ENCODE measurements around the gene PPP1R9A.

The PPP1R9A gene

GRCh38 chr7:95303013-95303905 is 395.9 kb downstream of the PPP1R9A start:
- DNase-seq = no peak

GRCh38 chr7:95304990-95305389 is 397.6 kb downstream of the PPP1R9A start:
- TF ChIP-seq CTCF (IDR thresholded peaks at IDR 0.05; ENCODE audit: borderline replicate concordance, extremely low read depth, low read length, poor library complexity, severe bottlenecking) (no peak), EZH2 (IDR thresholded peaks at IDR 0.05; ENCODE audit: borderline replicate concordance, low read depth, low read length, severe bottlenecking) (no peak)
- ATAC-seq (ENCODE audit: insufficient read depth, low read depth) (no peak), DNase-seq (no peak)
- Histone ChIP-seq H3K4me3 (ENCODE audit: low read depth in 1 of 2, low read length in 2 of 2) (no peak overlapping the region), H4K20me1 (ENCODE audit: insufficient read depth, low read length) (no peaks in the 10 kb centered on the region), H2AFZ (ENCODE audit: low read depth, low read length) (no peak overlapping the region), H3K4me1 (ENCODE audit: insufficient read depth, low read length) (no peaks in the 10 kb centered on the region), H3K27ac (ENCODE audit: low read length) (no peak overlapping the region), H3K79me2 (ENCODE audit: insufficient read depth, low read length) (no peaks in the 10 kb centered on the region), H3K36me3 (ENCODE audit: insufficient read depth, low read length) (no peaks in the 10 kb centered on the region), H3K27me3 (ENCODE audit: insufficient read depth, low read length, poor library complexity) (no peaks in the 10 kb centered on the region), H3K9ac (ENCODE audit: low read depth, low read length) (no peak overlapping the region), H3K4me2 (ENCODE audit: insufficient read depth, low read length) (no peak overlapping the region), H3K9me3 (ENCODE audit: insufficient read depth, low read length, severe bottlenecking) (no peaks in the 10 kb centered on the region)

More at GRCh38 chr7:95303013-95303905, 395.9 kb downstream of the PPP1R9A start:
- H4K20me1 ChIP-seq (ENCODE audit: insufficient read depth, low read length) = no peaks in the 10 kb centered on the region
- no peaks in the 10 kb centered on the region for H3K27me3 ChIP-seq (ENCODE audit: insufficient read depth, low read length, poor library complexity)
- H3K27ac ChIP-seq (ENCODE audit: low read length) = no peak overlapping the region
- H3K79me2 ChIP-seq (ENCODE audit: insufficient read depth, low read length) = no peaks in the 10 kb centered on the region
- H2AFZ ChIP-seq (ENCODE audit: low read depth, low read length) = no peak overlapping the region
- no peaks in the 10 kb centered on the region for H3K36me3 ChIP-seq (ENCODE audit: insufficient read depth, low read length)
- H3K9ac ChIP-seq (ENCODE audit: low read depth, low read length) = no peak overlapping the region
- H3K4me2 ChIP-seq (ENCODE audit: insufficient read depth, low read length) = no peak overlapping the region
- no peak overlapping the region for H3K4me3 ChIP-seq (ENCODE audit: low read depth in 1 of 2, low read length in 2 of 2)
- no peak for ATAC-seq (ENCODE audit: insufficient read depth, low read depth)
- no peaks in the 10 kb centered on the region for H3K4me1 ChIP-seq (ENCODE audit: insufficient read depth, low read length)
- TF ChIP-seq EZH2 (IDR thresholded peaks at IDR 0.05; ENCODE audit: borderline replicate concordance, low read depth, low read length, severe bottlenecking) (no peak), CTCF (IDR thresholded peaks at IDR 0.05; ENCODE audit: borderline replicate concordance, extremely low read depth, low read length, poor library complexity, severe bottlenecking) (no peak)
- no peaks in the 10 kb centered on the region for H3K9me3 ChIP-seq (ENCODE audit: insufficient read depth, low read length, severe bottlenecking)

GRCh38 chr7:95309951-95310350 is 402.6 kb downstream of the PPP1R9A start:
- Histone ChIP-seq H4K20me1 (ENCODE audit: insufficient read depth, low read length) (no peaks in the 10 kb centered on the region), H3K27ac (ENCODE audit: low read length) (no peak overlapping the region), H3K79me2 (ENCODE audit: insufficient read depth, low read length) (no peaks in the 10 kb centered on the region), H3K36me3 (ENCODE audit: insufficient read depth, low read length) (no peaks in the 10 kb centered on the region), H3K9me3 (ENCODE audit: insufficient read depth, low read length, severe bottlenecking) (no peaks in the 10 kb centered on the region), H3K4me2 (ENCODE audit: insufficient read depth, low read length) (no peak overlapping the region), H3K4me1 (ENCODE audit: insufficient read depth, low read length) (no peaks in the 10 kb centered on the region), H2AFZ (ENCODE audit: low read depth, low read length) (no peak overlapping the region), H3K9ac (ENCODE audit: low read depth, low read length) (no peak overlapping the region), H3K27me3 (ENCODE audit: insufficient read depth, low read length, poor library complexity) (no peaks in the 10 kb centered on the region), H3K4me3 (ENCODE audit: low read depth in 1 of 2, low read length in 2 of 2) (no peak overlapping the region)
- DNase-seq (no peak), ATAC-seq (ENCODE audit: insufficient read depth, low read depth) (no peak)
- TF ChIP-seq CTCF (IDR thresholded peaks at IDR 0.05; ENCODE audit: borderline replicate concordance, extremely low read depth, low read length, poor library complexity, severe bottlenecking) = no peak
